ENCODE data around the gene SLC12A2.

- TF ChIP-seq CTCF (IDR thresholded peaks at IDR 0.05): no peak
- no peak for TF ChIP-seq POLR2A (IDR thresholded peaks at IDR 0.05)
Observed at GRCh38 chr5:128126241-128126640, 42.7 kb downstream of the SLC12A2 start.

All from uterus (tissue), 2 donors.